Inflammatory macrophage treated with lipopolysaccharide for 1 hour (primary cell): ENCODE data around the gene ITGB1BP1.

ENCODE experiments used
- DNase-seq, 2 donors: peaks; one replicate each; pipeline ENCODE4 v3.0.0-alpha.2; 2020 to 2022

The ITGB1BP1 gene

DNA sequence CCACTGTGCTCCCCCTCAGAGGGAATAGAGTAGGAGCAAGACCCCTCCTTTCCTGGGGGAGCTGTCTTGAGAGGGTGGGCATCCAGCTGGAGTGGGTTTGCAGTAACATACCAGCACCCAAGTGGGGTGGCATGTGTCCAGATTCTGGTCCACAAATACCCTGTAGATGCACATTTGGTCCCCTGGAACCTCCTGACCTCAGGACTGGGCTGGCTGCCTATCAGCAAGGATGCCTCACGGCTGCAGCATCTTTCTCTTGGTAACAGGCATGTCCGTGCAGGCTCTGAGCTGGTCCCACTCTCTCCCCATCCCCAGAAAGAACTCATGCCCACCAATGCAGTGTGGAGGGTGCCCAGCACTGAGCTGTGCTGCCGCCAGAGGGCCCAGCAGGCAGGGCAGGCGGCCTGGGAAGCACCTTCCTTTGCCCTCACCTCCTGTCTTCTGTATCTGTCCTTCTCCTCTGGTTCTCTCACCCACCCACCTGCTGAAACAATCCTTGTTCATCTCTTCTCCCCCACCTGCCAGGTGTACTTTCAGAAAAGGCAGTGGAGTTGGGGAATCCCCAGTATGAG is 47.4 kb downstream of the ITGB1BP1 start:
- DNase-seq, result no peak

- DNase-seq, result no peak
These were observed 49.1 kb downstream of the ITGB1BP1 start for GRCh38 chr2:9374071-9374730.

DNA sequence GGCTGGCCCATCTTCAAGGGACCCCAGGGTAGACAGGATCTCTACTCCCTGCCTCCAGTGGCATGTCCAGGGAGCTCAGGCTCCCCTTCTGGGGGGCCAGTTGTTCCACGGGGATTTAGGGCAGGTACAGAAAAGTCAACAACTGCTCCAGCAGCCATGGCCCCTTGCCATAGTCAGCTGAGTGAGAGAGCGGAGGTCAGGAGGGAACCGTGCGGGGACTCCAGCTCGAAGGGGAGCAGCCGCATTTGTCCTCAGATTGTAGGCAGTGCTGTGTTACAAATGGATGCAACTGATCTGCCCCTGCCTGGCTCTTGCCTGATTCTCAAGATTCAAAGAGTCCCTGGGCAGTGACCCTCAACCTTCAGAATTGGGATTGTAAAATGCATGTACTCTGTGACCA is 49.9 kb downstream of the ITGB1BP1 start:
- DNase-seq, result no peak

DNA sequence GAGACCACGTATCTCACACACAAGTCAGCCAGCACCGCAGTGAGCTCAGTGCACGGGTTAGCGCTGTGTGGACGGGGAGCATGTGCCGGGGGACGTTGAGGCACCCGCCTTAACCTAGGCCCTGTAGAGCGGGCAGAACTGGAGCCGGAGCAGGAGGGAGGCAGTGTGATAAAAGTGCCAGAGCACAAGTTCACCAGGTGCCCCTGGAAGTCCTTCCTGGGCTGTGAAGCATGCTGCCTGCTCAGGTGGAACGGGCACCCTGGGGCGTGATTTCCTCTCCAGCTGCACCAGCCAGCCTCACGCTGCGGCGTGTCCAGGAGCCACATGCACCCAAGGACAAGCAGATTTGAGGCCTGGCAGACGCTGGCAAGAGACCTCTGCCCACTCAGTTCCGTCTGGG is 50.3 kb downstream of the ITGB1BP1 start:
- no peak for DNase-seq

DNA sequence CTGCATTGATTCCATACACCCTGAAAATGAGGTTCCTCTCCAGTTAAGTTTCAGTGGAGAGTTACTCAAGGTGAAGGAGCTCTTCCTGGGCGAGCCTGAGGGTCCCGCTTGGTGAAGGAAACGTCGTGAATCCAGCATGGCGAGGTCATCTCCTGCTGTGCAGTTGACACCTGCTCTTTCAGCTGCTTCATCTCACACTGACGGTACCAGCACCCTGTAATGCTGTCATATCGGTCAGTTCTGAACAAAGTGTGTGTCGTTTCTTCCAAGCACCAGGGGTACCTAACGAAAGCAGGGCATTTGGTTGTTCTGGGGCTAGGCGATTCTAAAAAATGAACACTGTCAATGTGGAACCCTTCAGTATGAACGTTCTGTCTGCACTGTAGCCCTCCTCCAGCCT is 52.6 kb downstream of the ITGB1BP1 start:
- no peak for DNase-seq

DNA sequence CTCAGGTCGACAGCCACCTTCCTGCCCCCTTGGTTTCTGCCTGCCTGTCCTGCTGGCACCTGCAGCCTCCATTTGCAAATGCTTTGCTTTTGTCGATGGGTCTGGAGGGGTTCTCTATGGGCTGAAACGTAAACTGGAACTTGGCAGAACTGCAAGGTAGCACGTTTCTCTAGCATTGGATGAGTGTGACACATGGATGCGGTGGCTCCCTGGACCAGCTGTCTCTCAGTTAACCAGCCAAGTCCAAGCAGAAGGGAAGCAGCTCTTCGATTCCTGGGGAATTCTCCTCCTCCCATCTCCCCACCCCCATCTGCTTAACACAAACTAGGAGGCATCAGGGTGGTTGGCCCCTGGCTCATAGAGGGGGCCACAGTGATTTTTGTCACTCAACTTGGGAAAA is 57.3 kb downstream of the ITGB1BP1 start:
- no peak for DNase-seq

DNA sequence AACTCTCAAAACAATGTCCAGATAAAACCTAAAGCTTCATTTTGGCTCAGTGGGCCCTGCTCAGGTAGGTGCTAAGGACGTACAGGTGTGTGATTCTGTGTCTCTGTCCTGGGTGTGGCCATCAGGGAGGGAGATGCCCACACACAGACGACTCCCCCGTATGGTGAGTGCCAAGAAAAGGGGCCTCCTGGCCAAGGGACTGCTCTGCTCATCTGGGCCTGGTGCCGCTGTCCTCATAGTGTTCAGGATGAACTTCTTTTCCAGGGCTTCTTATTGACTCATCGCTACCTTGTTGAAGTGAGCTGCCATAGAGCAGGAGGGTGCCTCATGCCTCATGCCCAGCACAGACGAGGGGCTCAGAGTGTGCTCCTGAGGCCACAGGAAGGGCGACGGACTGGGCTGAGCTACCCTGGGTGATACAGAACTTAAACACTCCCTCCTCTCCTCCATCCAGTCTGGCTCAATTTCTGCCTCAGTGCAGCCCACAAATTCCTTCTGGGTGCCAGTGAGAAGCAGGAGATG is 57.8 kb downstream of the ITGB1BP1 start:
- no peak for DNase-seq

DNA sequence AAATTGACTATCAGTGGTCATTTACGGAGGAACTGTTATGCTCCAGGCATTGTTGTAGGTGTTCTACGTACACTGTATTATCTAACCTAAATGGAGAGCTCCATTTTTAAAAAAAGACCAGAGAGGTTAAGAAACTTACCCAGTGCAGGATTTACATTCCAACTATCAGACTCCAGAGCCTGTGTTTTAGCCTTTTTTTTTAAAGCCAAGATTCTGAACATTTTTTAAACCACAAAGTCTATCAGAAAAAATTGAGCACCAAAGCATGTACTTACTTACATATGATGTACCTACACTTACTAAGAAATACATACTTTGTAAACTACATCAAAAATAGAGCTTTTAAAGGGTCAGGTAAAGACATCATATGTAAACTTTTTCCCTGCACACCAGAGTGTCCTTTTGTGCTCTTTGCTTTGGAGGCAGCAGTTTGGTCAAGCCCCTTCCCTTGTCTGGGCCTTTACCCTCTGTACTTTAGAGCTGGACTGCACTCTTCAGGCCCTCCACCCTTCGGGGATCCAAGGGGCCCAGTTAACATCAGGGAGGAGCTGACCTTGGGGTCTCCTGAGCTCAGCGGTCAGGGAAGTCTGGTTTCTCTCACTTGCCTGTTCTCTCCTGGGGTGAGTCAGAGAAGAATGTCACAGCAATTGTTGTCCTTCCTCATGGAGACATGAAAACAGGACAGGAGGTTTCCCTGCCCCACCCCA is 58.4 kb downstream of the ITGB1BP1 start:
- DNase-seq, result no peak

DNA sequence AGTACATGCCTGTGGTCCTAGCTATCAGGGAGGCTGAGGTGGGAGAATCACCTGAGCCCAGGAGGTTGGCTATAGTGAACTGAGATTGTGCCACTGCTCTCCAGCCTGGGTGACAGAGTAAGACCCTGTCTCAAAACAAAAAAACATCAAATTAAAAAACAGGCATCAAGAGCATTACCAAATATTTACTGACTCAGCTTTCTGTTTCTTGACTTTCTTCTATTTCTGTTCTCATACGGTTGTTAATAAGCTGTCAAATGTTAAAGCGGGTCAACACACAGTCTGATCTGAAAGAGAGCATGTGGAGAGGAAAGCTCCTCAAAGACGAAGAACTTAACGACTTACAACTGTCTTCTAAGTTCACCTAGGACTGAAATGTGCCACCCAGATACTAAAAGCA is 59.0 kb downstream of the ITGB1BP1 start:
- no peak for DNase-seq

DNA sequence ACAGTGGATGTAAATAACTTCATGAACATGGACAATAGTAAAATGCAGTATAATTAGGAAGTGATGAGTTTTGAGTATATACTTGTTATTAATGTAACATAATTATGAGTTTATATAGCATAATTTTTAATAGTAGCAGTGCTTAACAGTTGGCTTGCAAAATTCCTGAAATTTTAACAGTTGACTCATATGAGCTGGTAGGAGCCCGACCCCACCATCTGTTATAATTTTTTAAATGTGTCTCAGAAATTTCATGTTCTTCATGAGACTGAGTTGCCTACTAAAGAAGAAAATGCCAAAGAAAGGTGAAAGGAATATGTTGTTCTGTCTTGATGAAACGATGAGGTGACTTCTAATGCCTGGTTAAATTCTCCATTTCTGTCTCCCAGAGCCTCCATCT is 62.6 kb downstream of the ITGB1BP1 start:
- no peak for DNase-seq

- DNase-seq, result no peak
These were observed 63.2 kb downstream of the ITGB1BP1 start for GRCh38 chr2:9360110-9360509.

DNA sequence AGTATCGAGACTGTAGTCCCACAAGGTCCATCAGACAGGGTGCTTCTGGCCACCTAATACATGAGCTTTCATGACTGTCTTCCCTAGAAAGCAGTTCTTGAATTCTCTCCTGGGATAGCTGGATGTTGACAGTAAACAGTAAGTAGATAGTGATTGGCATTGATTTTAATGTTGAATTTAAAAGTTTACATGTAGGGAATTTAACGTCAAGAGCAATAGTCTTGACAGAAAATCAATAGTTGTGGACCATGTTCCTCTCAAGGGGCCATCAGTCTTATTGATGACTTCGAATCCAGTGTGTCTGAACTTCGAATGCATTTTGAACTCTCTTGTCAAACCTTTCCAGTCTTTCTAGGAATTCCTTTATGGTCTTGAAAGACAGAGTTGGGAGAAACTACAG is 63.9 kb downstream of the ITGB1BP1 start:
- no peak for DNase-seq

- DNase-seq, result no peak
These were observed 64.5 kb downstream of the ITGB1BP1 start for GRCh38 chr2:9358846-9359245.

- DNase-seq, result no peak
These were observed 67.1 kb downstream of the ITGB1BP1 start for GRCh38 chr2:9356261-9356660.

DNA sequence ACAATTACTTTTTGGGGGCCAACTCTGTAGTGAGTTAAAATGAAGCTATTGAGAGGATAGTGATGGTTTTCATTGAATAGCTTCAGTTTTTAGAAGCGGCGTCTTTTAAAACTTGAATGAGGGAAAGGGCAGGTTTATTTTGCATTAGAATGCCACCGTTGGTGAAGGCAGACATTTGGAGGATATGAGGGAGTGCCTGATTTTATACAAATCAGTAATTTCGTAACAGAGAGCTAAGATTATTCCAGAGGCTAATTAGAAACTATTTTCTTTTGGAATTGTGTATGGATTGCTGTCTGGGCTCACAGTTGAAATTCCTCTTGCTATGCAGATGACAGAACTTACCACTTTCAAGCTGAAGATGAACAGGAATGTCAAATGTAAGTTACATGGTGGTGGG is 67.6 kb downstream of the ITGB1BP1 start:
- DNase-seq, result no peak

DNA sequence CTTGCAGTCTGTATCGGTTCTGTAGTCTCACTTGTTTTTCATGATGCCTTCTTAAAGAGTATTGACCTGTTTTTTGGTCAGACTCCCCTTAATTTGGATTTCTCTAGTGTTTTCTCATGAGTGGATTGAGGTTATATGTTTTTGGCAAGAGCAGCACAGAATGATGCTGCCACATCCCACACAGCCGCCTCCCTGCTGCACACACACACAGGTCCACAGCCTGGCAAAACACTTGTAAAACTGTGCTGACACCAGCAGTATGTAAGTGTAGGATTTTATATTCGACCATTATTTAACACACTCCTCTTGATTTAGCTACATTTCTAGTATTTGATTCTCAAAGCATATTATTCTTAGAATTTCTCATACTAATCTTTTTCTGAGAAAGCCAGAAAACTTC is 68.1 kb downstream of the ITGB1BP1 start:
- DNase-seq, result no peak

- no peak for DNase-seq
These were observed 69.0 kb downstream of the ITGB1BP1 start for GRCh38 chr2:9354318-9354717.
